K562 (cell line): Measurements from ENCODE around the gene GRIN2A. TPM values are rescaled to one million over a fixed set of nuclear protein-coding genes. Genes with fewer than 3 reads are reported as not detected.

Experiments used
- ATAC-seq: fragments of 200-7000 bp; cut with Tn5 transposase; 3 replicates; pipeline ENCODE4 v1.9.1; 2020; ENCODE audit warnings: moderate library complexity
- BruUV-seq: library from RNA; stranded (reverse); fragments of 400-500 nt; replicated peaks from 2 replicates; lab custom pipeline; 2021; lab: Mats Ljungman, UMichigan
- CTCF ChIA-PET: fragments of 300-600 bp; formaldehyde crosslinking; extraction: SDS; loops from one replicate; lab custom pipeline; 2021; ENCODE audit warnings: low intra/inter-chr PET ratio; lab: Yijun Ruan, JAX
- POLR2A ChIA-PET: fragments of 300-600, 350-650 bp; sonication (Branson Sonifier 250); formaldehyde crosslinking; extraction: SDS; loops from one replicate; lab custom pipeline; 2021; ENCODE audit warnings: antibody characterized with exemption, inconsistent platforms; lab: Yijun Ruan, JAX
- DNase-seq, 4 experiments: peaks; one replicate each; pipeline versions ENCODE4 v3.0.0 to v3.0.0-alpha.2; 2011 to 2018; ENCODE audit warnings: low spot score in 3 of 4, mixed read lengths in 3 of 4; ENCODE audit errors: extremely low read depth in 1 of 4
- FAIRE-seq: peaks from 2 replicates; lab custom pipeline; 2011; peaks lifted over from hg19 to GRCh38; lab: Jason Lieb, UNC
- H2AFZ ChIP-seq: 2 replicates; pipeline ENCODE4 v1.6.0; 2011; ENCODE audit warnings: low read depth, low read length, control low read depth, inconsistent platforms
- H3K27ac ChIP-seq: fragments of 200-600 bp; 3 replicates; pipeline ENCODE4 v1.8.0; 2011; ENCODE audit warnings: low read depth, mild to moderate bottlenecking, control low read depth, inconsistent platforms, low read length, moderate library complexity, mixed read lengths; ENCODE audit errors: extremely low read depth
- H3K27me3 ChIP-seq, 2 experiments: fragments of 300-600 bp in 1 of 2; 2 replicates in 1 of 2; 3 replicates in 1 of 2; pipeline versions ENCODE4 v1.6.0 to v1.8.0; 2011; ENCODE audit warnings: inconsistent platforms in 2 of 2, low read length in 2 of 2, mild to moderate bottlenecking in 1 of 2, mixed read lengths in 1 of 2, moderate library complexity in 1 of 2; ENCODE audit not compliant: control insufficient read depth in 2 of 2, insufficient read depth in 2 of 2
- H3K36me3 ChIP-seq: fragments of 300-600 bp; 3 replicates; pipeline ENCODE4 v1.8.0; 2011; ENCODE audit warnings: mild to moderate bottlenecking, low read length, inconsistent platforms; ENCODE audit not compliant: control insufficient read depth, insufficient read depth
- H3K4me1 ChIP-seq, 2 experiments: fragments of 200-600 bp in 1 of 2; replicated peaks in 1 of 2; 2 replicates in 1 of 2; 3 replicates in 1 of 2; pipeline versions ENCODE4 v1.5.1 to v1.8.0; 2011; ENCODE audit warnings: inconsistent platforms in 2 of 2, low read length in 2 of 2, mild to moderate bottlenecking in 1 of 2, mixed read lengths in 1 of 2, moderate library complexity in 1 of 2; ENCODE audit not compliant: control insufficient read depth in 2 of 2, insufficient read depth in 2 of 2
- H3K4me2 ChIP-seq: 2 replicates; pipeline ENCODE4 v1.6.1; 2011; ENCODE audit warnings: low read length, control low read depth, inconsistent platforms, mixed read lengths; ENCODE audit not compliant: insufficient read depth
- H3K4me3 ChIP-seq: fragments of 200-600 bp; sonication (generic), shearing (Covaris generic); 2 replicates; pipeline ENCODE4 v1.5.1; 2016; ENCODE audit warnings: control low read depth, inconsistent platforms
- H3K79me2 ChIP-seq: fragments of 200-600 bp; 3 replicates; pipeline ENCODE4 v1.8.0; 2011; ENCODE audit warnings: low read length, inconsistent platforms; ENCODE audit not compliant: control insufficient read depth, insufficient read depth
- H3K9ac ChIP-seq, 2 experiments: 2 replicates each; pipeline versions ENCODE4 v1.6.0 to v1.6.1; 2011; ENCODE audit warnings: low read depth in 2 of 2, low read length in 2 of 2, control low read depth in 1 of 2, inconsistent platforms in 1 of 2, mild to moderate bottlenecking in 1 of 2, mixed read lengths in 1 of 2; ENCODE audit not compliant: insufficient read depth in 1 of 2
- H3K9me1 ChIP-seq: one replicate; pipeline ENCODE4 v1.6.0; 2011; ENCODE audit warnings: inconsistent platforms, mild to moderate bottlenecking, low read length, moderate library complexity; ENCODE audit not compliant: control insufficient read depth, insufficient read depth
- H3K9me3 ChIP-seq: replicated peaks from 2 replicates; pipeline ENCODE4 v1.5.1; 2011; ENCODE audit warnings: low read depth, low read length, inconsistent platforms; ENCODE audit not compliant: control insufficient read depth, insufficient read depth
- H4K20me1 ChIP-seq: replicated peaks from 2 replicates; pipeline ENCODE4 v1.6.1; 2011; ENCODE audit warnings: low read length, inconsistent platforms, mixed read lengths; ENCODE audit not compliant: control insufficient read depth, insufficient read depth
- CHD1 ChIP-seq: fragments of 200-600 bp; sonication (generic); IDR thresholded peaks from one replicate; pipeline ENCODE4 v1.6.1; 2012; ENCODE audit warnings: mild to moderate bottlenecking, moderate library complexity, low read length, inconsistent platforms
- CREBBP ChIP-seq: IDR thresholded peaks from one replicate; pipeline ENCODE4 v1.6.1; 2012; ENCODE audit warnings: low read depth, mild to moderate bottlenecking, control low read depth, inconsistent platforms, low read length
- DACH1 ChIP-seq: fragments of 450-650 bp; IDR thresholded peaks from 2 replicates; pipeline ENCODE4 v1.6.1; 2018; ENCODE audit not compliant: partially characterized antibody
- FIP1L1 ChIP-seq: fragments of 200-400 bp; formaldehyde crosslinking; IDR thresholded peaks from 2 replicates; pipeline ENCODE4 v1.6.1; 2018; ENCODE audit warnings: mild to moderate bottlenecking, low read depth, low read length; ENCODE audit not compliant: poor library complexity, severe bottlenecking
- GTF2A2 ChIP-seq: IDR thresholded peaks from 2 replicates; pipeline ENCODE4 v1.6.1; 2016; ENCODE audit warnings: mild to moderate bottlenecking, missing genetic modification characterization, missing compliant biosample characterization
- NFE2L1 ChIP-seq: fragments of 450-650 bp; IDR thresholded peaks from 2 replicates; pipeline ENCODE4 v1.6.1; 2016; ENCODE audit warnings: missing genetic modification characterization, low read depth, mild to moderate bottlenecking, missing compliant biosample characterization, moderate library complexity, borderline replicate concordance
- NFIX ChIP-seq: fragments of 250-450 bp; sonication (Bioruptor Pico); IDR thresholded peaks from 2 replicates; pipeline ENCODE4 v1.4.0; 2020; ENCODE audit warnings: low read depth, mild to moderate bottlenecking, moderate library complexity
- NR2C2 ChIP-seq, 2 experiments: fragments of 200-800 bp in 1 of 2; sonication (Bioruptor generic) in 1 of 2; sonication (generic) in 1 of 2; formaldehyde crosslinking in 1 of 2; IDR thresholded peaks; 2 replicates each; pipeline versions ENCODE4 v1.6.1 to v1.8.0; 2016 to 2022; ENCODE audit warnings: mild to moderate bottlenecking in 1 of 2, missing compliant biosample characterization in 1 of 2, missing genetic modification characterization in 1 of 2, missing genetic modification reagents in 1 of 2
- POLR2A ChIP-seq: fragments of 450-650 bp; conservative IDR thresholded peaks from 2 replicates; pipeline ENCODE4 v1.6.1; 2016
- PURB ChIP-seq: sonication (generic); formaldehyde crosslinking; IDR thresholded peaks from 2 replicates; pipeline ENCODE4 v1.9.0; 2021; ENCODE audit warnings: low read depth, mild to moderate bottlenecking, missing genetic modification reagents
- RBM17 ChIP-seq: fragments of 200-400 bp; formaldehyde crosslinking; IDR thresholded peaks from 2 replicates; pipeline ENCODE4 v1.6.1; 2017; ENCODE audit warnings: low read depth, mild to moderate bottlenecking, low read length, borderline replicate concordance
- RCOR1 ChIP-seq, 2 experiments: IDR thresholded peaks; 2 replicates each; pipeline ENCODE4 v1.6.1; 2012; ENCODE audit warnings: low read depth in 2 of 2, low read length in 2 of 2, borderline replicate concordance in 1 of 2, improper control_type of control experiment in 1 of 2
- TGIF2 ChIP-seq: sonication (generic); formaldehyde crosslinking; IDR thresholded peaks from 2 replicates; pipeline ENCODE4 v1.8.1; 2022; ENCODE audit warnings: mild to moderate bottlenecking, missing genetic modification reagents, moderate library complexity
- ZSCAN29 ChIP-seq: fragments of 450-650 bp; IDR thresholded peaks from 2 replicates; pipeline ENCODE4 v1.6.1; 2017
- ZZZ3 ChIP-seq: fragments of 450-650 bp; IDR thresholded peaks from 2 replicates; pipeline ENCODE4 v1.6.1; 2016; ENCODE audit warnings: antibody characterized with exemption, mild to moderate bottlenecking, moderate library complexity
- WGBS: fragments of 100-300 bp; shearing (Covaris generic); methylation state at CpG from one replicate; pipeline ENCODE4 v1.1.6; 2016; ENCODE audit warnings: low coverage, mixed read lengths; ENCODE audit not compliant: insufficient coverage; ENCODE audit errors: missing lambda C conversion rate; 5-methylcytosine and 5-hydroxymethylcytosine counted together
- in situ Hi-C: fragments of 300-500 bp; cut with MboI; formaldehyde crosslinking; loops from 4 replicates; pipeline ENCODE4 v1.15.0; 2018; ENCODE audit warnings: inconsistent platforms, mixed read lengths
- intact Hi-C: fragments of 100-400 bp; cut with micrococcal nuclease; formaldehyde crosslinking; loops from 2 replicates; pipeline ENCODE4 v1.14.2; 2022
- polyA plus RNA-seq, 8 experiments: library from polyadenylated mRNA; depleted of rRNA in 4 of 8; stranded (reverse) in 5 of 8; unstranded in 3 of 8; fragments of >200 nt; fragmentation: Nextera tagmentation in 2 of 8; fragmentation: Illumina TruSeq in 1 of 8; extraction: Ambion mirVana in 2 of 8; extraction: Trizol in 1 of 8; gene quantifications; 2 replicates each; pipeline versions ENCODE4 v1.2.1 to v1.2.3, GENCODE V29; 2011 to 2014; ENCODE audit warnings: inconsistent platforms in 1 of 8, missing spikeins in 1 of 8
- total RNA-seq, 7 experiments: library from RNA; depleted of rRNA in 6 of 7; stranded (reverse); fragments of >200 nt in 6 of 7; fragmentation: Illumina TruSeq in 2 of 7; extraction: Trizol in 2 of 7; gene quantifications; 2 replicates each; pipeline versions ENCODE4 v1.2.1 to v1.2.3, GENCODE V29; 2011 to 2021; ENCODE audit warnings: low replicate concordance in 1 of 7
- TF ChIP-seq, protein P1 (sequence below), 2 experiments: fragments of 450-650 bp; IDR thresholded peaks; 2 replicates each; pipeline ENCODE4 v1.6.1; 2016
- TF ChIP-seq, protein P2 (sequence below): fragments of 450-650 bp; conservative IDR thresholded peaks from 2 replicates; pipeline ENCODE4 v1.6.1; 2016; ENCODE audit warnings: missing genetic modification characterization, low read depth, mild to moderate bottlenecking, missing compliant biosample characterization, moderate library complexity
- TF ChIP-seq, protein P3 (sequence below): IDR thresholded peaks from 2 replicates; pipeline ENCODE4 v1.6.1; 2016; ENCODE audit warnings: missing genetic modification characterization, missing compliant biosample characterization
- TF ChIP-seq, protein P4 (sequence below): sonication (generic); IDR thresholded peaks from 2 replicates; pipeline ENCODE4 v1.6.1; 2016

Gene GRIN2A
- total and polyA plus RNA-seq, 9 of the 15 experiments (the other 6 are each of a cell fraction or from before 2014, with no cell fraction given): not detected

DNA sequence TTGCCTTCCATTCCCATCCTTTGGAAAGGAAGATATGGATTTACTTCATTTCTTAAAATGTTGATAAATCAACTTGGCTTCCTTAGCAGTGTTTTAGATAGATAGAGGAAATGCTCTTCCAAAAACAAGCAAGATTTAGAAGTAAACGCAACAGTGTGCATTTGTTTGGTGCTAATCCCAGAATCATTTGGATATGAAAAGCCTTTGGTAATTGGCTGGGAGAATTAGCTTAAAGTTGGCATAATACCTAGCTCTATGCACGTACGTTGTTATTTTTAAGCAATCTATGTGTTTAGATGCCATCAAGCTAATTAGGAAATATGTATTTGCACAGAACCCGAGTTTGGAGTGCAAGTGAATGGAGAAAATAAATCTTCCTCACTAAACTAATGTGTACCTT is 415.3 kb downstream of the GRIN2A start:
- ChIA-PET CTCF (no interaction called here), POLR2A (no interaction called here)
- in situ Hi-C loops: no loop called here
- no peaks in the 10 kb centered on the region for H3K9me1 ChIP-seq
- no peaks in the 10 kb centered on the region for H3K79me2 ChIP-seq
- H3K9me3 ChIP-seq: no peaks in the 10 kb centered on the region
- ATAC-seq (no peak), FAIRE-seq (no peak), DNase-seq (no peak)
- no peaks in the 10 kb centered on the region for H4K20me1 ChIP-seq
- H3K4me1 ChIP-seq: no peaks in the 10 kb centered on the region
- no peak for TF ChIP-seq NR2C2 (CRISPR knock-in tag; IDR thresholded peaks at IDR 0.05)
- TF ChIP-seq NR2C2 (tag; IDR thresholded peaks at IDR 0.05): no peak
- no peak for TF ChIP-seq NFE2L1 (tag)
- no peak for TF ChIP-seq ZSCAN29
- TF ChIP-seq, protein P1, sequence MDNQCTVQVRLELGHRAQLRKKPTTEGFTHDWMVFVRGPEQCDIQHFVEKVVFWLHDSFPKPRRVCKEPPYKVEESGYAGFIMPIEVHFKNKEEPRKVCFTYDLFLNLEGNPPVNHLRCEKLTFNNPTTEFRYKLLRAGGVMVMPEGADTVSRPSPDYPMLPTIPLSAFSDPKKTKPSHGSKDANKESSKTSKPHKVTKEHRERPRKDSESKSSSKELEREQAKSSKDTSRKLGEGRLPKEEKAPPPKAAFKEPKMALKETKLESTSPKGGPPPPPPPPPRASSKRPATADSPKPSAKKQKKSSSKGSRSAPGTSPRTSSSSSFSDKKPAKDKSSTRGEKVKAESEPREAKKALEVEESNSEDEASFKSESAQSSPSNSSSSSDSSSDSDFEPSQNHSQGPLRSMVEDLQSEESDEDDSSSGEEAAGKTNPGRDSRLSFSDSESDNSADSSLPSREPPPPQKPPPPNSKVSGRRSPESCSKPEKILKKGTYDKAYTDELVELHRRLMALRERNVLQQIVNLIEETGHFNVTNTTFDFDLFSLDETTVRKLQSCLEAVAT (IDR thresholded peaks at IDR 0.05): no peak
- TF ChIP-seq TGIF2: no peak
- no peak for TF ChIP-seq ZZZ3
- TF ChIP-seq CREBBP: no peak
- TF ChIP-seq PURB (CRISPR knock-in tag): no peak
- no peak for TF ChIP-seq GTF2A2 (tag)
- TF ChIP-seq, protein P2, sequence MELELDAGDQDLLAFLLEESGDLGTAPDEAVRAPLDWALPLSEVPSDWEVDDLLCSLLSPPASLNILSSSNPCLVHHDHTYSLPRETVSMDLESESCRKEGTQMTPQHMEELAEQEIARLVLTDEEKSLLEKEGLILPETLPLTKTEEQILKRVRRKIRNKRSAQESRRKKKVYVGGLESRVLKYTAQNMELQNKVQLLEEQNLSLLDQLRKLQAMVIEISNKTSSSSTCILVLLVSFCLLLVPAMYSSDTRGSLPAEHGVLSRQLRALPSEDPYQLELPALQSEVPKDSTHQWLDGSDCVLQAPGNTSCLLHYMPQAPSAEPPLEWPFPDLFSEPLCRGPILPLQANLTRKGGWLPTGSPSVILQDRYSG: no peak
- TF ChIP-seq NFIX (CRISPR knock-in tag): no peak
- TF ChIP-seq, protein P3, sequence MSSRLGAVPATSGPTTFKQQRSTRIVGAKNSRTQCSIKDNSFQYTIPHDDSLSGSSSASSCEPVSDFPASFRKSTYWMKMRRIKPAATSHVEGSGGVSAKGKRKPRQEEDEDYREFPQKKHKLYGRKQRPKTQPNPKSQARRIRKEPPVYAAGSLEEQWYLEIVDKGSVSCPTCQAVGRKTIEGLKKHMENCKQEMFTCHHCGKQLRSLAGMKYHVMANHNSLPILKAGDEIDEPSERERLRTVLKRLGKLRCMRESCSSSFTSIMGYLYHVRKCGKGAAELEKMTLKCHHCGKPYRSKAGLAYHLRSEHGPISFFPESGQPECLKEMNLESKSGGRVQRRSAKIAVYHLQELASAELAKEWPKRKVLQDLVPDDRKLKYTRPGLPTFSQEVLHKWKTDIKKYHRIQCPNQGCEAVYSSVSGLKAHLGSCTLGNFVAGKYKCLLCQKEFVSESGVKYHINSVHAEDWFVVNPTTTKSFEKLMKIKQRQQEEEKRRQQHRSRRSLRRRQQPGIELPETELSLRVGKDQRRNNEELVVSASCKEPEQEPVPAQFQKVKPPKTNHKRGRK (tag): no peak
- TF ChIP-seq, protein P4, sequence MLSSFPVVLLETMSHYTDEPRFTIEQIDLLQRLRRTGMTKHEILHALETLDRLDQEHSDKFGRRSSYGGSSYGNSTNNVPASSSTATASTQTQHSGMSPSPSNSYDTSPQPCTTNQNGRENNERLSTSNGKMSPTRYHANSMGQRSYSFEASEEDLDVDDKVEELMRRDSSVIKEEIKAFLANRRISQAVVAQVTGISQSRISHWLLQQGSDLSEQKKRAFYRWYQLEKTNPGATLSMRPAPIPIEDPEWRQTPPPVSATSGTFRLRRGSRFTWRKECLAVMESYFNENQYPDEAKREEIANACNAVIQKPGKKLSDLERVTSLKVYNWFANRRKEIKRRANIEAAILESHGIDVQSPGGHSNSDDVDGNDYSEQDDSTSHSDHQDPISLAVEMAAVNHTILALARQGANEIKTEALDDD: no peak
- no peak for TF ChIP-seq RCOR1 (IDR thresholded peaks at IDR 0.05; ENCODE audit: borderline replicate concordance in 1 of 2, low read depth in 2 of 2, low read length in 2 of 2)
- no peak for TF ChIP-seq CHD1
- no peak for TF ChIP-seq POLR2A
- no peak for TF ChIP-seq DACH1
- no peak for TF ChIP-seq RBM17
- TF ChIP-seq FIP1L1: no peak
- WGBS: 0% methylated on average over 4 of the region's 4 CpGs
- no peak overlapping the region for H3K9ac ChIP-seq
- peaks cover 15 to 24% of the 10 kb centered on the region in 2 experiments; a peak in 4 of 5 replicates for H3K27me3 ChIP-seq
- no peak overlapping the region for H2AFZ ChIP-seq
- no TSS peak for BruUV-seq
- H3K4me3 ChIP-seq: no peak overlapping the region
- H3K27ac ChIP-seq: no peak overlapping the region
- no peak overlapping the region for H3K4me2 ChIP-seq
- H3K36me3 ChIP-seq: no peaks in the 10 kb centered on the region
- intact Hi-C loops: no loop called here
